ENCODE data around the gene MTUS2. TPM values are rescaled to one million over a fixed set of nuclear protein-coding genes. Genes with fewer than 3 reads are reported as not detected.

The MTUS2 gene
- total and polyA plus RNA-seq, 9 of the 15 experiments (the other 6 are each of a cell fraction or from before 2014, with no cell fraction given), result 0.01 to 0.28 (median 0.06) TPM; not detected in 1

- BruUV-seq (replicated peaks), result no TSS peak
- CTCF ChIA-PET (ENCODE audit: low intra/inter-chr PET ratio), result no interaction called here
- DNase-seq (ENCODE audit: extremely low read depth in 1 of 4, low spot score in 3 of 4) (no peak), ATAC-seq (no peak), FAIRE-seq (no peak)
- H3K9me1 ChIP-seq (ENCODE audit: control insufficient read depth, insufficient read depth, low read length), result no peaks in the 10 kb centered on the region
- no peaks in the 10 kb centered on the region for H3K79me2 ChIP-seq (ENCODE audit: control insufficient read depth, insufficient read depth, low read length)
- intact Hi-C loops (cut with micrococcal nuclease) (no loop called here), in situ Hi-C loops (cut with MboI) (no loop called here)
- no peak overlapping the region for H2AFZ ChIP-seq (ENCODE audit: low read depth, low read length)
- H3K4me2 ChIP-seq (ENCODE audit: insufficient read depth, low read length), result no peak overlapping the region
- H3K36me3 ChIP-seq (ENCODE audit: control insufficient read depth, insufficient read depth, low read length), result no peaks in the 10 kb centered on the region
- POLR2A ChIA-PET, result interaction anchor here (0.6 kb wide), 1 partner anchor 71 kb away, joined by 4 read pairs; no protein-coding TSS in a partner anchor
- TF ChIP-seq RBM34 (IDR thresholded peaks at IDR 0.05; ENCODE audit: borderline replicate concordance, insufficient read depth, low read length) (no peak), DDX20 (tag; IDR thresholded peaks at IDR 0.05; ENCODE audit: low read depth) (no peak), NUFIP1 (IDR thresholded peaks at IDR 0.05; ENCODE audit: partially characterized antibody) (no peak), SMARCE1 (IDR thresholded peaks at IDR 0.05) (no peak), CLOCK (CRISPR knock-in tag; IDR thresholded peaks at IDR 0.05; ENCODE audit: borderline replicate concordance) (no peak), CHCHD3 (CRISPR knock-in tag; IDR thresholded peaks at IDR 0.05) (no peak), HSF4 (CRISPR knock-in tag; IDR thresholded peaks at IDR 0.05; ENCODE audit: borderline replicate concordance) (no peak)
- no peaks in the 10 kb centered on the region for H3K27me3 ChIP-seq (ENCODE audit: control insufficient read depth in 2 of 2, insufficient read depth in 2 of 2, low read length in 2 of 2)
- WGBS (ENCODE audit: insufficient coverage, low coverage, missing lambda C conversion rate), result 0% methylated on average over 2 of the region's 2 CpGs
- no peak overlapping the region for H3K27ac ChIP-seq (ENCODE audit: extremely low read depth, low read depth, low read length)
- H3K4me3 ChIP-seq, result no peak overlapping the region
- no peaks in the 10 kb centered on the region for H3K9me3 ChIP-seq (replicated peaks; ENCODE audit: control insufficient read depth, insufficient read depth, low read depth, low read length)
- H3K9ac ChIP-seq (ENCODE audit: insufficient read depth in 1 of 2, low read depth in 2 of 2, low read length in 2 of 2), result no peak overlapping the region
- H3K4me1 ChIP-seq (replicated peaks in 1 of 2; ENCODE audit: control insufficient read depth in 2 of 2, insufficient read depth in 2 of 2, low read length in 2 of 2), result no peaks in the 10 kb centered on the region
- no peaks in the 10 kb centered on the region for H4K20me1 ChIP-seq (replicated peaks; ENCODE audit: control insufficient read depth, insufficient read depth, low read length)
Observed at GRCh38 chr13:29136341-29136740, 316.2 kb downstream of the MTUS2 start.

Data from K562 (cell line).